ENCODE measurements around the gene ABHD14A.

ABHD14A gene

DNA sequence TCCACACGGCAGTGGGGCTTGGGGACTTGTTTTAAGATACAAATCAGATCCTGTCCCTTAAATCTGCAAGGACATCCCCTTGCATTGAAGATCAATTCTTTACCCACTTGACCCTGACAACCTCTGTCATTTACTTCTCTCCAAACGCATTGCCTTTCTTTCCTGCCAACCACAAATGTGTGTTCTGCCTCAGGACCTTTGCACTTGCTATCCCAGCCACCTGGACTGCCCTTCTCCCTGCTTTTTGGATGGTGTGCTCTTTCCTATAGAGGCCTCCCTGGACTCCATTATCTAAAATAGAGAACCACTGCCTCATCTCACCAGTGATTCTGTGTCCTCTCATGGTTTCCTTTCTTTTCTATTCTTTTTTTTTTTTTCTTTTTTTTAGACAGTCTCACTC lies 22.3 kb downstream of the ABHD14A start:
- DNase-seq (no peak), ATAC-seq (no peak)

DNA sequence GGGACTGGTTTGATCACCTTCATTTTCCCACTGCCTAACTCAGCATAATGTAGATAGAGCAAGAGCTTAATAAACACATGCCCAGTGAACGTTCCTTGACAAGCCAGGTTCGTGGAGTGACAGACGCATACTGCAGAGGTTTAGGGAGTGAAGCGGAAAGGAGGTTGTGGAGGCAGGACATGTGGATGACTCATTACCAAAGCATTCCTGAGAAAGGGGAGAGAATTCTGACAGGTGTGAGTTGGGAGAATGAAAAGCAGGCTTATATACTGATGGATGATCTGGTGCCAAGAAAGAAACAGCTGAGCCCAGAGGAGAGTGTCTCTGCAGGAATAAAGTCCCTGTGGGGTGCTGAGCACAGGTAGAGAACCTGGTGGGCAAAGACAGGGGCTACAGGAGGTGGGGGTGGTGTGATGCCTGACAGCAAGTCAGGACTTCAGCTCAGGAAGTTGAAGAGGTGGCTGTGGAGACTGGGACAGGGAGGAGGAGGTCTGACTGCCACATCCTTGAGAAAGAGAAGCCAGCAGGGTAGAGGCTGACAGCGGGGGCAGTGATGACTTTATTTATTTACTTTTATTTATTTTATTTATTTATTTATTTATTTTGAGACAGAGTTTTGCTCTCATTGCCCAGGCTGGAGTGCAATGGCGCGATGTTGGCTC lies 23.2 kb downstream of the ABHD14A start:
- DNase-seq (no peak), ATAC-seq (no peak)

DNA sequence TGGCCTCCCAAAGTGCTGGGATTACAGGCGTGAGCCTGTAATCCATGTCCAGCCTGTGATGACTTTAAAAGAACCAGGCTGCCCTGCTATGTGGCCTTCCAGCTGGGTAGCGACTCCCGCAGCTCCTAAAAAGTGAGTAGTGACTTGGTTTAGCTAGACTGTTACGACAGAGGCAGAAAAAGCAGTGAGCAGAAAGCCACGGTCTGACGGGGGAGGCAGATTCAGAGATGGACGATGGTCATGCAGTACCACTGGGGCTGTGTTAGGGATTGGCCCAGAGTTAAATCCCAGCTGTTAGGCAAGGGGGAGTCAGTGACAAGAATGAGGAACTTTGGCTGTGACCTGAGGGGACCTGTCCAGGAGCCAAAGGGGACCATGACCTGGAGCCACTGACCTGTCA lies 23.9 kb downstream of the ABHD14A start:
- DNase-seq (no peak), ATAC-seq (no peak)

DNA sequence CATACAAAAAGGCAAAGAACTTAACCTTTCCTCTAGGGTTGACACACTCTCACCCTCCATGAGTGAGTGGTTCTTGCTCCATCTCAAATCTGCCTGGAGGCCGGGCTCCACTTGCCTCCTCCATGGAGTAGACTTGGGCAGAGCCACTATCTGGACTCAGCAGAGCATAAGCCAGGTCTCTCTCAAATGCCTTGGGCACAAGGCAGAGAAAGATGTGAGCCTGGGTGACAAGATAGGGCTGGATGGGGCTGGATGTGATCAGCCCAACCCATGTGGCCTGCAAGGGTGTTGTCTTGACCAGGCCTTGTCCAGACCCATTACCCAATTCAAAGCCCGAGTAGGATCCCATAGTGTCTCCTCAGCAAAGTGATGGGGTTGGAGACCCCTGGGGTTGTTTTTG lies 25.0 kb downstream of the ABHD14A start:
- DNase-seq (no peak), ATAC-seq (no peak)

DNA sequence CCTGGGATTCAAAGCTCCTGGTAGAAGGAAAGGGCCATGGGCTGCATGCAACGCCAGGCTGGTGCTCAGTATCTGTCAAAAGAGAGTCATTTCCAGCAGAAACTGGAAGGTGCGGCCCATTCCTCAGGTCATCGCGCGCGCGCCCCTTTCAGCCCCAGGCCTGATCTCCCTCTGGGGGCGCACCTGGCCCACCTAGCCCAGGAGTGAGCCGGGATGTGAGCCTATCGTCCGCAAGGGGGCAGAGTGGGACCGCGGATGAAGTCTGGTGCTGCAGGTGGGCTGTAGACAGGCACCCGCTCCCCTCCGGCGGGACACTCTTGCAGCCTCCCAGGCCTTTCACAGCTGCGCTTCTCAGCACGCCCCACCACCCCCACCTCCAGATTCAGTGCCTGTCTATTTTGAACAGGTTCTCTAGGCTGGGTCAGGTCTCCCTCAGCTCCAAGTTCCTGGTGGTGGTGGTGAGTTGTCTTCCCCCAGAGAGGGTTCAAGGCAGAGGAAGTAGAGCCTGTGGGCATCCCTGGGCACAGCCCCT lies 26.6 kb downstream of the ABHD14A start:
- DNase-seq (peak; percentile 89), ATAC-seq (peak; percentile 94)

DNA sequence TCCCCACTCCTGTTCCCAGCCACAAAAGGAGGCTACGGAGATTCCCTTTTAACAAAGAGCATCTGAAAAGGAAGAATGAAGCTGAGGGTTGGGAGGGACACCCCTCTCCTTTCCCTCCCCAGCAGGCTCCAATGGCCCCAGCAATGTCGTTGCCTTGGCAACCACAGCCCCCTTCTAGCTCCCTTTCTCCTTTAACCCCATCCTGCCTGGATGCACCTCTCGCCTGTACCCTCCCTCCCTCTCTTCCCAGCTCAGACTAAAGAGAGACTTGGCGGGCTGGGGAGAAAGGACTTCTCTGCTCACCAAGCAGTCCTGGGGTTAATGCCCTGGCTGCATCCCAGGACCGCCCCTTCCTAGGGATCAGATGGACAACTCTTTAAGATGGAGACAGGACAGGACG lies 27.9 kb downstream of the ABHD14A start:
- ATAC-seq (no peak), DNase-seq (no peak)

DNA sequence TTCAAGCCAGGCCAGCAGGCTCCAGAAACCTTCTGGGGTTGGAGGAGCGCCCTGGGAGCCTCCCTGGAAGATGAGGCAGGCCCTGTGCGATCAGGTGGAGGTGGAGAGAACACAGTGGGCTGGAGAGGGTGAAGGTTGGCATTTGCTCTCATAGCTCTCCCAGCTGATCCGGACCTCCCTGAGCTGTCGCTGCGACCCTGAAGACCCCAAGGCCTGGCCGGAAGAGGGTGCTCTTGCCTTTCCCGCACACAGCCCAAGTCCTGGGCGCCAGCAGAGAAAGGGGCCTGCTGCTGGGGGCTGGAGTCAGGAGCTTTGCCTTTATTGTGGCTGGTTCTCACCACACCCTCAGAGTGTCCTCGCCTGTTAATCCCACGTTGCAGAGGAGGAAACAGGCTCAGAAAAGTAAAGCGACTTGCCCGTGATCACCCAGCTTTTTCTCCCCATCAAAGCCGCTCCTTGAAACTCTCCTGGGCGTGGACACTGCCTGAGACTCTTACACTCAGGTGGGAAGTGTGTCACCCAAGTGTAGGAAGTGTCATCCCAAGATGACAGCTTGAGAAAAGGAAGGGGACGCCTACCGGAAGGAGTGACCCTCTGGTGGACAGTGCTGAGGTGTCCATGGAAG lies 29.4 kb downstream of the ABHD14A start:
- ATAC-seq (no peak), DNase-seq (no peak)

DNA sequence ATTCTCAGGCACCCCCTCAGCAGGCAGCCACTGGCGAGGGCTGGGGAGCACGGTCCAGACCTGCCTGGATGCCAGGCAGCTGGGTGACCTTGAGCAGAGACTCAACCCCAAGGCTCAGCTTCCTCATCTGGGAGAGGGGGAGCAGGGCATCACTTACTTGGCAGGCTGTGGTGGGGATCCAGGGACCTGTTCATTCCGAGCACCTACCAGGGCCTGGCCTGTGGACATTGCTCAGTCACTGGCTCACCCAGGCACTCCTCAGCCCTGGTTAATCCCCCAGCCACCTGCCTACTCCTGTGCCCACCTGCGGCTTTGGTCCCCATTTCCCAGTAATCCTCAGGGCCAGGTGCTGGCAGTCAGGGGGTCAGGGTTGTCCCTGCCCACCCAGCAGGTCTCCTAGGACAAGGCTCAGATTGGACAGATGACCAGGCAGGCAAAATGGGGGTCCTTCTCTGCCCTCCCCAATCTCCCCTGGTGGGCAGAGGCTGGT lies 30.1 kb downstream of the ABHD14A start:
- no peak for ATAC-seq

DNA sequence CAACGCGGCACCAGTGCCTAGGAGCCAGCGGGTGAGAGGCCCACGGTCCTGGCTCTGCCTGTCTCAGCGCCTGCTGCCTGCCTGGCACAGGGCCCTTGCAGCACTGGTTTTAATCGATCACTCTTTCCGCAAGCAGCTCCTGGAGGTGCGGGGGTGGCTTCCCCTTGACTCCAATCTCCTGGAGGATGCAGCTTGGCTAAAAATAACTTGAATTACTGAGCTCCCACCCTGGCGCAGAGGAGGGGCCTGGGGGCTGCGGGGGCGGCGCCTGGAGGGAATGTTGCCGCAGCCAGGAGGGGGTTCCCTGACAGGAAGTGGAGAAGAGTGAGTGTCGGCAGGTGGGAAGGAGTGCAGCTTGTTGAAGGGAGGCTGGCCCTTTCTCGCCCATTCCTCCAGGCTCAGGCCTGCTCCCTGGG lies 30.7 kb downstream of the ABHD14A start:
- DNase-seq (no peak), ATAC-seq (no peak)

More for the DNA sequence above, 30.1 kb downstream of the ABHD14A start:
- no peak for DNase-seq

DNA sequence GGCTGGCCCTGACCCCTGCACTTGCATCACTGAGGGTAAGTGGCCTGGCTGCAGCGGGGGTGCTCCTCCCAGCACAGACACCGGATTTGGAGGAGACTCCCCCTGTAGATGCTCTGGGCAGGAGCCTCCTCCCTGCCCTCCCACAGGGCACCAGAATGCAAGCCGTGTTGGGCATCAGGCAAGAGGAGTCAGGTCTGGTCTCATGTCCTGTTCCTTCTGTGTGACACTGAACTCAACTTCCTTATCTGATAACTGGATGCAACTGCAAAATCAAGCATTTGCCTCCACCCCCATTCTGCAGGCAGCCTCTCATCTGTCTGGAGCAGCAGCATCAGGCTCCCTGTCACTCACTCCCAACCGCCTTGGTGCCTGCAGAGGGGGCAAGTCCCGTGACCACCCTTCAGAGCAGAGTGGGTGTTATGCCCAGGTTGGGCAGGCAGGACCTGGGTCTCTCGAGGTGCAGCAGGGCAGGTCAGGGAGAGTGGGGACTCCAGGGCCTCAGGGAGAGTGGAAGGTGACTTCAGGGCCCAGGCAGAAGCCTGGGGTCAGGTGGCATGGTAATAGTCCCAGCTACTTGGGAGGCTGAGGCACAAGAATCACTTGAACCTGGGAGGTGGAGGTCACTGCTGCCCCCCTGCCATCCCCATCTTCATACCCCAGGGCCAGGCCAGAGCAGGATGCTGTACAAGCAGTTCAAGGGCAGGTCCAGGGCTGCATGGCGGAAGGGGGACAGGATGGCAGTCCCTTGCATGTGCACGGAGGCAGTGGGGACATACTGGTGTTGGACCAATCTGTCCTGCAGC lies 31.4 kb downstream of the ABHD14A start:
- DNase-seq (no peak), ATAC-seq (no peak)

DNA sequence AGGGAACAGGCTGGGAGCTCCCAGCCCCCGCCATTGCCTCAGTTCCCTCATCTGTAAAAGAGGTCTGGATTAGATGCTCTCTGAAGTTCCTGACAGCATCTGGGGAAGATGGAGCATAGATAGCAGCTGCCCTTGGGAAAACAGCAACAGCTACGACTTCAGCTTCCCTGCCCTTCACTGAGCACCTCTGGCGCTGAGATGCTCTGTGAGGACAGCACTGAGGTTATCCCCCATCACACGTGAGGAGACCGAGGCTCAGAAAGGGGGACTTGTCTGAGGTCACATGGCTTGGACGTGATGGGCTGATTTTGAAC lies 31.9 kb downstream of the ABHD14A start:
- DNase-seq (no peak), ATAC-seq (no peak)

DNA sequence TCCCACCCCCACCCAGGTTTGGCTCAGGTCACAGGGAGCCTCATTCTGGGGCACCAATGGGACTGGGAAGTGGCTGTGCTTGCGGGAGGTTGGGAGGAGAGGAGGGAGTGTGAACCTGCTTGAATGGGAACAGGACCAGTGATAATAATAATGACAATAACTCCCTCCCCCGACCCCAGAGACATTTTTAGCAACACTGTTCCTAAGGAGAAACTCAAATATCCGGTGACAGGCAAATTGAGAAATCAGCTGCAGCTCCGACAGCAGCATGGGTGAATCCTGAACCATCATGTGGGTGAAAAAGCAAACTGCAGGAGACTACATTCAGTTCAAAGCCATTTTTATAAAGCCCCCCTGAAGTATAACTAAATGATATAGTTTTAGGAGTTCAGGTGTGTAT lies 32.4 kb downstream of the ABHD14A start:
- ATAC-seq (no peak), DNase-seq (no peak)

DNA sequence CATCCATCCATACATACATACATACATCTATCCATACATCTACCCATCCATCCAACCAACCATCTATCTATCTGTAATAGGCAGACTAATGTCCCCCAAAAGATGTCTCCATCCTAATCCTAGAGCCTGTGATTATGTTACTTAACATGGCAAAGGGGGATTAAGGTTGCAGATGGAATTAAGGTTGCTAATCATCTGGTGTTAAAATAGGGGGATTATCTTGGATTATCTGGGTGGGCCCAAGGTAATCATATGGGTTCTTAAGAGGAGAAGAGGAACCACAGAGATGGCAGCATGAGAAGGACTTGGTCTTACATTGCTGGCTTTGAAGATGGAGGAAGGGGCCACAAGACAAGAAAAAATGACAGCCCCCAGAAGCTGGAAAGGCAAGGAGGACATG lies 35.6 kb downstream of the ABHD14A start:
- no peak for DNase-seq
- no peak for ATAC-seq

DNA sequence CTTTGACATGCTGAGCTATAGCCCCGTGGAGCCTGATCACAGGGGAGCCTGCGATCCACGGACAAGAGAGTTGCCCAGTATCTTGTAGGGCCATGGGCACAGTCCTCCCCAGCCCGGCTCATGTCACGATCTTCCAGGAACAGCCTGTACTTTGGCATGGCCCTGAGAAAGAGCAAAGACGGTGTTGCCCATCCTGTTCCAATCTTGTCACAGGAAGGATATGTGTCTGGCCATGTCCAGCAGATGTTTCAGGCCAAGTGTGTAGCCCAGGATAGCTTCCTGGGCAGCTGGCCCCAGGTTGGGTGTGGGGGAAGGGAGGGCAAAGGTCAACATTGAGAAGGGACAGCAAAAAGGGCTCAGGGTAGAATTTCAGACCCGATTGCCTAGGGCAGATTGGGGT lies 37.8 kb downstream of the ABHD14A start:
- DNase-seq (no peak), ATAC-seq (no peak)

DNA sequence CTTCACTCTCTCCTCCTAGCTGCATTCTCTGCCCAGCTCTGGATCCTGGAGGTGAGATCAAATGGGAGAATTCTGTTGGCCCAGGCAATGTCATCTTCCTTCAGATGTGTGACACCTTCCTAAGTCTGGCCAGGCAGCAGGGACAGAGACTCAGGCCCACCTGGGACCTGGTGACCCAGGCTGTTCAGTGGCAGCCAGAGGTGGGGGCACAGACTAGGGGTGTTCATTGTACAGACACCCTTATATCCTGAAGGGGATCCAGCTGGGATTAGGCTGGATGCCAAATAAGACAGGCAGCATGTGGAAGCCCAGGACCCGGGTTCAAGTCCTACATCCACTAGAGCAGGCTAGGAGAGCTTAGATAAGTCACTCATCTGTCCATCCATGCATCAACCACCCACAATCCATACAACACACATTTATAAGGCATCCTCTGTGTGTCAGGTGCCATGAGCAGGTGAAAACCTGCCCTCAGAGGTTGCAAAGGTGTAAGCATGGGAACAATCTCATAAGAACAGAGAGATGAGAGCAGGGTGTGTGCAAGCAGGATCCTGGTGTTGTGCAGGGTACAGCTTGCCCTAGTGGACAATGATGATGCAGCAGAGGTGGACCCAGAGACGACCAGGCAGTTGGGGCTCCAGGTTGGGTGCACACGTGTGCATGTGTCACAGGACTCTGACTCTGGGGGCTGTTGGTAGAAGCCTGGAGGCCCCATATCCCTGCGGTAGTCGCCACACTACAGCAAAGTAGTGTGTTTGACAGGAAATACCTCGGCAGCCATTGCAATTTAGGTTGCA lies 39.1 kb downstream of the ABHD14A start:
- ATAC-seq (no peak), DNase-seq (no peak)

DNA sequence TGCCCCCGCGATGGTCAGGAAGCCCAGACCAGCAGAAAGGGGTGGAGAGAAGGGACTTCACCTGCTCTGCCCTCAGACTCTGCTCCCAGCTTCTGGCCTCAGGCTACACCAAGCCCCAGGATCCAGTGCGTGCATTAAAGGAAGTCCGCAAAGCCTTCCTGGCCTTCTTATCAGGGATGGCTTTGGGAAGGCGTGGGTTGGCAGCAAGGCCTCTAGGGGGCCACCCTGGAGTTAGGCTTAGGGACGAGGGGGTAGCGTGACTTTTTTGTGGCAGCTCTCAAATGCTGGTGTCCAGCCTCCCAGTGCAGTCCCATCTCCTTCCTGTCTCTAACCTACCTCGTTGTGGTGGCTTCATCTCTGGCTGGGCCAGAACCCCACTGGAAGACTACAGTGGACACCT lies 39.7 kb downstream of the ABHD14A start:
- DNase-seq: no peak
- no peak for ATAC-seq

DNA sequence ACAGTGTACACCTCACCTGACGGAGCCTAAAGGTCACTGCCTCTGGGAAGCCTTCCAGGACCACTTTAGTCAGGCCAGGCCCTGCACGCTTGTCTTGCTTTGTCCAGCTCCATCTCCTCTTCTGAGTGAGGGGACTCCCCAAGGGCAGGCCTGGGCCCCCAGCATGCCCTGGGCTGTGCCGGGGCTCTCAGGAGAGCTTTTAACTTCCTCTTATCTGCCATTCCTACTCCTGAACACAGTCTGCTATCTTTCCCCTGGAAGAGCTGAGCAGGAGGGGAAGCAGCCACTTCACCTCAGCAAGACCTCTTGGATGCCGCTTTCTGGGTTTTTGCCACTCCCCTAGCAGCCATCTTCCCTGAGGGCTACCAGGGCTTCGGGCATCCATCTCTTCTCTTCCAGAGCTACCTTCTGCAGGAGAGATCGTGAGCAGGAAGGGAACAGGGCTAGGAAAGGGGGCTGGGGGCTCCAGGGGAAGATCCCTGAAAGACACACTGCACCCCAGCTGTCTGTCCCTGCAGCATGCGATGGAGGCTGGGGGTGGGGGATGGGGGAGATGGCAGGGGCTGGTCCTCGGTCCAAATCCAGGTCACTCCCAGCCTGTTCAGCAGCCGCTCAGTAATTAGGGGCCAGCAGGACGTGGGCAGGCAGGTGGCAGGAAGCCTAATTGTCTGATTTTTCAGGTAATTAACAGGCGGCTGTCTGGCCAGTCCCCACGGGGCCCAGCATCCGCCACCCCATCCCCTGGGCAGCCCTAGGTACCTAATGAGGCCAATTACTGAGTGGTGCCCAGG lies 40.8 kb downstream of the ABHD14A start:
- ATAC-seq (no peak), DNase-seq (no peak)

DNA sequence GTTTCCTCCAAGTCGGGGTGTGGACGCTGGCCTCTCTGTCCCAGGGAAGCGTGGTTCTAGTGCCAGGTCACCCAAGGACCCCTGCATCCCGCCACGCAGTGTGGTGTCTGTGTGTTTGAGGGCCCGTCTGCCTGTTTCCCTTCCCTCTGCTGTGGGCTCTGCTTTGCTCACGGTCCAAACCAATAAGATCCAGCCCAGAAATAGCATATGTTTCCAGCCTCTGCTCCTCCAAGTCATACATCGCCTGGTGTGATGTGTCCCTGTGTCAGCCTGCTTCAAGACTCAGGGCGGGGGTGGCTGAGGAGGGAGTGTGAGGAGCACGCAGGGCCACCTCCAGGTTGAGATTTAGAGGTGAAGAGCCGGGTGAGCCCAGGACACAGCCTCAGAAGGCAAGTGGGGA lies 42.7 kb downstream of the ABHD14A start:
- DNase-seq (no peak), ATAC-seq (no peak)

DNA sequence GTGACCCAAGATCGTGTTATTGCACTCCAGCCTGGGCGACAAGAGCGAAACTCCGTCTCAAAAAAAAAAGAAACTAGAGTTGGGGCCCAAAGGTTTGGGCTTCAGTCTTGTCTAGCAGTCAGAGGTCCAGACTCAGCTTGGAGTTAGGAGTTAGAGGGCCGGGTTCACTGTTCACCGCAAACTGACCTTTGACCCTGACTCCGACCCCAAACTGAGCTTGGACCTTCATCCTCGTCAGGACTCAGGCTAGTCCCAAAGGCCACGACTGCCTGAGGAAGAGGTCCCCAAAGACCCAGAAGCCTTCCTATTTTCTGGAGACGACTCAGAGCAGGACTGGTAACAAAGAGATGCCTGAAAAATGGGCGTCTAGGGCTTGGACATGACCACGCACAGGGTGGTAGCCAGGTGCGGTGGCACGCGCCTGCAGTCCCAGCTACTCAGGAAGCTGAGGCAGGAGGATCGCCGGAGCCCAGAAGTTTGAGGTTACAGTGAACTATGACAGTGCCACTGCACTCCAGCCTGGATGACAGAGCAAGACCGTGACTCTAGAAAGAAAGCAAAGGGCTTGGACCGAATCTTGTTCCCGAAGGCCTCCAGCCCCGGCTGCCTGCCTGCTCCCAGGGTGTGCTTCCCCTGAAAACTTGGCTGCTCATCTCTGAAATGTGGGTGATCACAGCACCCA lies 43.6 kb downstream of the ABHD14A start:
- DNase-seq (no peak), ATAC-seq (no peak)

DNA sequence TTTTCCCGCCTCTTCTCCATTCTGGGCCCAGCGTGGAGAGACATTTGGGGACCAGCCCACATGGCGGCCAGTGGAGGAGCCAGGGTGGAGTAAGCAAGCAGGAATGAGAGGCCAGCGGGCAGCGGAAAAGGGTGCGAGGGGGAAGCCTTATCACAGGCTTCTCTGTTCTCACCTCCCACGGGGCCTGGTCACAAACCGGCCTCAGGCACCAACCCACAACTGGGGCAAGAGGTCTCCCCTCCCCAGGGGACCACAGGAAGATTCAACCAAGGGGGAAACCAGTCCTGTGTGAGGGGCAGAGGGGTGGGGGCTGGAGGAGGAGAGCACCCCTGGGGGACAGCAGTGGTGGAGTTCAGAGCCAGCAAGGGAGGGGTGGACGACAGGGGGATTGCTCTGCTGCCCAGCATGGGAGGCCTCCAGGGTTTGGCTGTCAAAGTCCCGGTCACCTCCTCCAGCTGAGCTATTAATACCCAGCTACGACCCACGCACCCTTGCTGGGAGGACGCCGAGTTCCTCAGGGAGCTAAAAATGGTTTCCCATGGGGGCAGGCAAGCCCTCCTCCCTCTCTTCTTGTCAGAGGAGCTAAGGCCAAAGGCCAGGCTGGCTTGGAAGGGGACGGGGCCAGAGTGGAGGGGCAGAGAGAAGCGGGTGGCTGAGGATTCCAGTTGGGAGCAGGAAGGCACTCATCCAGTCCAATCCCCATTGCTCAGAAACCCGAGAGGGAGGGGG lies 44.7 kb downstream of the ABHD14A start:
- ATAC-seq (no peak), DNase-seq (no peak)
